CD14-positive monocyte (primary cell): ENCODE data around the gene PPOX. TPM values are rescaled to one million over a fixed set of nuclear protein-coding genes. Genes with fewer than 3 reads are reported as not detected.

Experiments
- DNase-seq, 3 donors: peaks; one replicate each; pipeline ENCODE4 v3.0.0-alpha.2; 2011 to 2022
- H2AFZ ChIP-seq: 2 replicates; pipeline ENCODE4 v1.6.0; 2012; ENCODE audit warnings: mild to moderate bottlenecking, low read depth, low read length, inconsistent platforms; ENCODE audit not compliant: insufficient read depth, poor library complexity, severe bottlenecking
- H3K27ac ChIP-seq, 2 donors: 1 replicate in 1 of 2; 2 replicates in 1 of 2; pipeline ENCODE4 v1.5.1; 2012 to 2013; ENCODE audit warnings: low read length in 2 of 2, control low read depth in 1 of 2, inconsistent platforms in 1 of 2, low read depth in 1 of 2, mild to moderate bottlenecking in 1 of 2
- H3K27me3 ChIP-seq, 2 donors: one replicate each; pipeline versions ENCODE4 v1.6.0 to v1.6.1; 2011 to 2013; ENCODE audit warnings: low read length in 2 of 2; ENCODE audit not compliant: control insufficient read depth in 2 of 2, insufficient read depth in 2 of 2
- H3K36me3 ChIP-seq, 2 donors: replicated peaks in 1 of 2; 1 replicate in 1 of 2; 2 replicates in 1 of 2; pipeline versions ENCODE4 v1.5.1 to v1.6.1; 2012 to 2013; ENCODE audit warnings: low read length in 2 of 2, control low read depth in 1 of 2, inconsistent platforms in 1 of 2, mild to moderate bottlenecking in 1 of 2; ENCODE audit not compliant: insufficient read depth in 2 of 2, control insufficient read depth in 1 of 2
- H3K4me1 ChIP-seq, 2 donors: 1 replicate in 1 of 2; 2 replicates in 1 of 2; pipeline versions ENCODE4 v1.5.1 to v1.6.1; 2012 to 2013; ENCODE audit warnings: low read length in 2 of 2, control low read depth in 1 of 2, inconsistent platforms in 1 of 2, mild to moderate bottlenecking in 1 of 2, moderate library complexity in 1 of 2; ENCODE audit not compliant: insufficient read depth in 2 of 2, control insufficient read depth in 1 of 2
- H3K4me2 ChIP-seq: replicated peaks from 2 replicates; pipeline ENCODE3; 2012; ENCODE audit warnings: low read length, moderate library complexity, mild to moderate bottlenecking; ENCODE audit not compliant: poor library complexity, severe bottlenecking; ENCODE audit errors: extremely low read depth
- H3K4me3 ChIP-seq, 3 experiments: fragments of 200-600 bp in 1 of 3; sonication (generic) in 1 of 3; replicated peaks in 1 of 3; 1 replicate in 2 of 3; 2 replicates in 1 of 3; pipeline ENCODE4 v1.5.1; 2011 to 2013; ENCODE audit warnings: low read length in 3 of 3, mild to moderate bottlenecking in 3 of 3, control low read depth in 2 of 3, low read depth in 2 of 3, inconsistent platforms in 1 of 3, moderate library complexity in 1 of 3
- H3K79me2 ChIP-seq: 2 replicates; pipeline ENCODE4 v1.6.0; 2012; ENCODE audit warnings: mild to moderate bottlenecking, control low read depth, inconsistent platforms, low read length, moderate library complexity; ENCODE audit not compliant: insufficient read depth
- H3K9ac ChIP-seq: 2 replicates; pipeline ENCODE4 v1.6.0; 2017; ENCODE audit warnings: low read length, mild to moderate bottlenecking; ENCODE audit not compliant: insufficient read depth, poor library complexity, severe bottlenecking
- H3K9me3 ChIP-seq, 2 donors: replicated peaks in 1 of 2; 1 replicate in 1 of 2; 2 replicates in 1 of 2; pipeline versions ENCODE4 v1.5.1 to v1.6.1; 2012 to 2013; ENCODE audit warnings: low read length in 2 of 2, control low read depth in 1 of 2; ENCODE audit not compliant: control insufficient read depth in 1 of 2, insufficient read depth in 1 of 2
- H4K20me1 ChIP-seq: 2 replicates; pipeline ENCODE4 v1.6.0; 2012; ENCODE audit warnings: mild to moderate bottlenecking, low read length, control low read depth, moderate library complexity; ENCODE audit not compliant: insufficient read depth
- H3K27ac Mint-ChIP-seq, 7 donors: one replicate each; pipeline ENCODE4 v1.8.0; 2020; ENCODE audit warnings: mild to moderate bottlenecking in 7 of 7, mixed read lengths in 7 of 7, moderate library complexity in 6 of 7, inconsistent platforms in 2 of 7
- H3K27me3 Mint-ChIP-seq, 3 donors: one replicate each; pipeline ENCODE4 v1.8.0; 2021 to 2022; ENCODE audit warnings: low read depth in 3 of 3, mild to moderate bottlenecking in 3 of 3, mixed read lengths in 3 of 3, moderate library complexity in 3 of 3, inconsistent platforms in 1 of 3
- H3K36me3 Mint-ChIP-seq, 2 donors: one replicate each; pipeline ENCODE4 v1.8.0; 2020; ENCODE audit warnings: mixed read lengths in 2 of 2, inconsistent platforms in 1 of 2, mild to moderate bottlenecking in 1 of 2
- H3K4me1 Mint-ChIP-seq: one replicate; pipeline ENCODE4 v1.8.0; 2020; ENCODE audit warnings: mild to moderate bottlenecking, mixed read lengths
- H3K4me3 Mint-ChIP-seq, 2 donors: one replicate each; pipeline ENCODE4 v1.8.0; 2020; ENCODE audit warnings: mild to moderate bottlenecking in 2 of 2, mixed read lengths in 2 of 2, moderate library complexity in 1 of 2
- H3K9me3 Mint-ChIP-seq, 7 donors: one replicate each; pipeline ENCODE4 v1.8.0; 2020 to 2022; ENCODE audit warnings: mixed read lengths in 7 of 7, mild to moderate bottlenecking in 6 of 7, moderate library complexity in 6 of 7, inconsistent platforms in 2 of 7
- WGBS: methylation state at CpG from one replicate; pipeline ENCODE4 v1.1.5; 2013; ENCODE audit warnings: missing lambda C conversion rate; ENCODE audit not compliant: insufficient coverage; 5-methylcytosine and 5-hydroxymethylcytosine counted together
- intact Hi-C, 2 donors: fragments of 100-400 bp; cut with micrococcal nuclease; formaldehyde crosslinking; loops; one replicate each; pipeline versions ENCODE4 v1.15.0 to v1.15.1; 2023
- polyA plus RNA-seq, 3 donors: library from polyadenylated mRNA; depleted of rRNA in 1 of 3; unstranded in 2 of 3; stranded (reverse) in 1 of 3; fragments of 300-500 nt in 2 of 3; fragments of >200 nt in 1 of 3; fragmentation: Illumina TruSeq in 2 of 3; gene quantifications; 1 replicate in 2 of 3; 2 replicates in 1 of 3; pipeline ENCODE4 v1.2.3, GENCODE V29; 2012 to 2021
- TF ChIP-seq, protein P1 (sequence below): fragments of 200-600 bp; IDR thresholded peaks from one replicate; pipeline ENCODE4 v1.8.0; 2022; ENCODE audit warnings: antibody characterized with exemption, mild to moderate bottlenecking

PPOX gene
- polyA plus RNA-seq, 3 donors = 10.5 to 42.6 (median 10.8) TPM

DNA sequence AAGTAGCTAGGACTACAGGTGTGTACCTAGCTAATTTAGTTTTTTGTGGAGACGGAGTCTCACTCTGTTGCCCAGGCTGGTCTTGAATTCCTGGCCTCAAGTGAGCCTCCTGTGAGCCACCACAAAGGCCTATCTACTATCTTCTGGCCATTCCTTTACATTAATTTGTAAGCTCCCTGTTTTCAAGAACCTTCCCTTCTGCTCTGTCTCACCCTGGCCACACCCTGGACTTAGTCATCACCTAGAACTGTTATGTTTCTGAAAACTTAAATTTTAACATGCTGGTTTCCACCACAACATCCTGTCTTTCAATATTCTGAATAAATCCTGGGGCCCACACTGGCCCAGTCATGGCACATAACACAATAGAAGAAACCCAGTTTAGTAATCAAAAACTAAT lies 16.0 kb downstream of the PPOX start:
- H3K27me3 Mint-ChIP-seq = peaks cover 0 to 1% (median 0%) of the 10 kb centered on the region in 3 donors
- peak overlapping the region; percentile 81 to 86 for H3K27ac ChIP-seq

DNA sequence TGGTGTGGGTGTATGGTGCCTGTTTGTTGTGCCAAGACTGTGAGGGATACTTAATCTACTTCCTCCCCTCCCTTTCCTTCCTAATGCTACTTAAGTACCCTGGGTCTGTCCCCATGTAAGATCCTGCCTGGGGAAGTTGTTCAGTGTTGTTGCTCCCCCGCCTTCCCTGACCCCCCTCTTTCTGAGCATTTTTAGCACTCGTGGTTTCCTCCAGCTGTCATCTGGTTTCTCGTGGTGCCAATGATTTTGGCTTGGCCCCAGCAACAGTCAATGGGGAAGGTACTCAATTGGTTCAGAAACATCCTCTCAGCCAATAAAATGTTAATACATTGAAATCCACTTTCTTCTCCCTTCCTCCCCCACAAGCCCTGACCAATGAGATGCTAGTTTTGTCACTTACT lies 19.1 kb downstream of the PPOX start:
- no peak overlapping the region for H2AFZ ChIP-seq

More for the DNA sequence above, 16.0 kb downstream of the PPOX start:
- no peaks in the 10 kb centered on the region for H3K9me3 Mint-ChIP-seq
- Histone ChIP-seq H3K4me1 (peaks cover 70 to 77% of the 10 kb centered on the region in 2 donors), H4K20me1 (no peaks in the 10 kb centered on the region), H3K36me3 (no peaks in the 10 kb centered on the region), H3K27me3 (no peaks in the 10 kb centered on the region), H2AFZ (peak overlapping the region; percentile 45), H3K9ac (peak overlapping the region; percentile 24), H3K79me2 (peaks cover under 1% of the 10 kb centered on the region), H3K9me3 (no peaks in the 10 kb centered on the region), H3K4me3 (peak overlapping the region in 1 of 3 experiments; percentile 12), H3K4me2 (peak overlapping the region; percentile 50)
- H3K27ac Mint-ChIP-seq = peak overlapping the region; percentile 79 to 97 (median 92)
- DNase-seq = peak; percentile 73 to 80 (median 76)
- H3K4me1 Mint-ChIP-seq = peaks cover 72% of the 10 kb centered on the region
- peak overlapping the region; percentile 3 to 18 for H3K4me3 Mint-ChIP-seq
- peaks cover 0 to 3% of the 10 kb centered on the region in 2 donors for H3K36me3 Mint-ChIP-seq
- TF ChIP-seq, protein P1, sequence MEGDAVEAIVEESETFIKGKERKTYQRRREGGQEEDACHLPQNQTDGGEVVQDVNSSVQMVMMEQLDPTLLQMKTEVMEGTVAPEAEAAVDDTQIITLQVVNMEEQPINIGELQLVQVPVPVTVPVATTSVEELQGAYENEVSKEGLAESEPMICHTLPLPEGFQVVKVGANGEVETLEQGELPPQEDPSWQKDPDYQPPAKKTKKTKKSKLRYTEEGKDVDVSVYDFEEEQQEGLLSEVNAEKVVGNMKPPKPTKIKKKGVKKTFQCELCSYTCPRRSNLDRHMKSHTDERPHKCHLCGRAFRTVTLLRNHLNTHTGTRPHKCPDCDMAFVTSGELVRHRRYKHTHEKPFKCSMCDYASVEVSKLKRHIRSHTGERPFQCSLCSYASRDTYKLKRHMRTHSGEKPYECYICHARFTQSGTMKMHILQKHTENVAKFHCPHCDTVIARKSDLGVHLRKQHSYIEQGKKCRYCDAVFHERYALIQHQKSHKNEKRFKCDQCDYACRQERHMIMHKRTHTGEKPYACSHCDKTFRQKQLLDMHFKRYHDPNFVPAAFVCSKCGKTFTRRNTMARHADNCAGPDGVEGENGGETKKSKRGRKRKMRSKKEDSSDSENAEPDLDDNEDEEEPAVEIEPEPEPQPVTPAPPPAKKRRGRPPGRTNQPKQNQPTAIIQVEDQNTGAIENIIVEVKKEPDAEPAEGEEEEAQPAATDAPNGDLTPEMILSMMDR = no peak
- intact Hi-C loops = no loop called here
- no CpG with 5 or more reads among the region's 1 CpG for WGBS

More for the DNA sequence above, 19.1 kb downstream of the PPOX start:
- Histone ChIP-seq H3K9me3 (no peaks in the 10 kb centered on the region), H3K27ac (peak overlapping the region; percentile 82 to 96), H3K4me2 (peak overlapping the region; percentile 31), H3K36me3 (no peaks in the 10 kb centered on the region), H3K4me3 (peak overlapping the region in 1 of 3 experiments; percentile 45), H3K79me2 (no peaks in the 10 kb centered on the region), H4K20me1 (no peaks in the 10 kb centered on the region), H3K27me3 (no peaks in the 10 kb centered on the region), H3K4me1 (peaks cover 83 to 87% of the 10 kb centered on the region in 2 donors), H3K9ac (peak overlapping the region; percentile 39)
- intact Hi-C loops = no loop called here
- peak; percentile 93 to 96 (median 94) for DNase-seq
- Mint-ChIP-seq H3K27ac (peak overlapping the region; percentile 98 to 99 (median 99)), H3K27me3 (peaks cover 0 to 4% (median 1%) of the 10 kb centered on the region in 3 donors), H3K9me3 (no peaks in the 10 kb centered on the region), H3K4me1 (peaks cover 86% of the 10 kb centered on the region), H3K36me3 (peaks cover 0 to 4% of the 10 kb centered on the region in 2 donors), H3K4me3 (peak overlapping the region in 1 of 2 donors; percentile 64)
- WGBS = 0% methylated on average over 2 of the region's 3 CpGs
- TF ChIP-seq, protein P1 = no peak
